A549 (cell line): ENCODE results near the gene CTAGE4.
"Not testable (repeated sequence)": the region's sequence is repeated elsewhere in the genome, so short reads cannot be mapped to it uniquely, and the experiment has no call there.

Source experiments
- CBX8 ChIP-seq: fragments of 200-600 bp; sonication (generic); IDR thresholded peaks from 2 replicates; pipeline ENCODE4 v1.6.1; 2016
- EP300 ChIP-seq, 2 experiments: fragments of >200 bp; sonication (Bioruptor Twin); formaldehyde crosslinking; IDR thresholded peaks; 2 replicates in 1 of 2; 3 replicates in 1 of 2; pipeline ENCODE4 v1.6.1; 2016 to 2017
- POLR2A ChIP-seq: IDR thresholded peaks from 2 replicates; pipeline ENCODE4 v1.6.1; 2012; ENCODE audit warnings: mild to moderate bottlenecking, low read length
- TF ChIP-seq, protein P1 (sequence below): IDR thresholded peaks from 2 replicates; pipeline ENCODE4 v1.6.1; 2012; ENCODE audit warnings: low read depth, borderline replicate concordance

DNA sequence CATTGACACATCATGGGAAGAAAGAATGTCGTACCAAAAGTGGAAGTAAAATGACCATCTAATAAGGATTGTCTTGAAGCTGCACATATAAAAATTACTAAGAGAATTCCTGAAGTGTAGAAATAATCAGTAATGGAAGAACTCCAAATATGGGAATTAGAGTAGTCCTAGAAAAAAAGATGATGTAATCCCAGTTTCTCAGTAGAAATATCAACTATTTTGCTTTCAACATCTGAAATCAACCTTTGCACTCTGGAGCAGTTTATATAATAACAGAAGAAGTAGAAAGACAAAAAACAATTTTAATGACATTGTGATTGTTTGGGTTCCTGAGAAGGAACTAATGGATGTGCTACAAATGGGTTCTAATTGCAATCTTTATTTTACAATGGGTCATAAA, 49.8 kb downstream of the CTAGE4 start:
- TF ChIP-seq POLR2A; EP300 (IDR thresholded peaks at IDR 0.05); CBX8: not testable (repeated sequence)
- TF ChIP-seq, protein P1, sequence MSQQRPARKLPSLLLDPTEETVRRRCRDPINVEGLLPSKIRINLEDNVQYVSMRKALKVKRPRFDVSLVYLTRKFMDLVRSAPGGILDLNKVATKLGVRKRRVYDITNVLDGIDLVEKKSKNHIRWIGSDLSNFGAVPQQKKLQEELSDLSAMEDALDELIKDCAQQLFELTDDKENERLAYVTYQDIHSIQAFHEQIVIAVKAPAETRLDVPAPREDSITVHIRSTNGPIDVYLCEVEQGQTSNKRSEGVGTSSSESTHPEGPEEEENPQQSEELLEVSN = not testable (repeated sequence)
